ENCODE measurements around the gene LRRC8A.

The LRRC8A gene

DNA sequence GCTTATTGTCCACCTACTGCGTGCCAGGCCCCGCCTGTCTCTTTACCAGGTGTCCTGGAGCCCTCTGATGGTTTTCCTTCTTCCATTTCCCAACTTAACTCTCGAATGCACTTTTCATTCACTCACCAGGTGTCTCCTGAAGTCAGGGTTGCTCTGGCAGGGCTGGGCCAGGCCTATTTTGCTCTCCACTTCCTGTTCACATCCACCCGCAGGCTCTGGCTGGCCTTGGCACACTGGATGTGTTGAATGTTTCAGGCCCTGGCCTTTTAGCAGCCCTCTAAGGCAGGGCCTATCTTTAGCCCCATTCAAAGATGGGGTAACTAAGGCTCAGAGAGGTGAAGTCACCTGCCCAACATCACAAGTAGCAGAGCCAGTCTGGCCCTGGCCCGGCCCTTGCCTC, 16.4 kb downstream of the LRRC8A start:
- no peak for DNase-seq (ENCODE audit: low read depth)
- no peak overlapping the region for H3K4me3 ChIP-seq (ENCODE audit: low read length)
- TF ChIP-seq, protein P1, sequence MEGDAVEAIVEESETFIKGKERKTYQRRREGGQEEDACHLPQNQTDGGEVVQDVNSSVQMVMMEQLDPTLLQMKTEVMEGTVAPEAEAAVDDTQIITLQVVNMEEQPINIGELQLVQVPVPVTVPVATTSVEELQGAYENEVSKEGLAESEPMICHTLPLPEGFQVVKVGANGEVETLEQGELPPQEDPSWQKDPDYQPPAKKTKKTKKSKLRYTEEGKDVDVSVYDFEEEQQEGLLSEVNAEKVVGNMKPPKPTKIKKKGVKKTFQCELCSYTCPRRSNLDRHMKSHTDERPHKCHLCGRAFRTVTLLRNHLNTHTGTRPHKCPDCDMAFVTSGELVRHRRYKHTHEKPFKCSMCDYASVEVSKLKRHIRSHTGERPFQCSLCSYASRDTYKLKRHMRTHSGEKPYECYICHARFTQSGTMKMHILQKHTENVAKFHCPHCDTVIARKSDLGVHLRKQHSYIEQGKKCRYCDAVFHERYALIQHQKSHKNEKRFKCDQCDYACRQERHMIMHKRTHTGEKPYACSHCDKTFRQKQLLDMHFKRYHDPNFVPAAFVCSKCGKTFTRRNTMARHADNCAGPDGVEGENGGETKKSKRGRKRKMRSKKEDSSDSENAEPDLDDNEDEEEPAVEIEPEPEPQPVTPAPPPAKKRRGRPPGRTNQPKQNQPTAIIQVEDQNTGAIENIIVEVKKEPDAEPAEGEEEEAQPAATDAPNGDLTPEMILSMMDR (conservative IDR thresholded peaks at IDR 0.05; ENCODE audit: low read depth, low read length) = no peak

DNA sequence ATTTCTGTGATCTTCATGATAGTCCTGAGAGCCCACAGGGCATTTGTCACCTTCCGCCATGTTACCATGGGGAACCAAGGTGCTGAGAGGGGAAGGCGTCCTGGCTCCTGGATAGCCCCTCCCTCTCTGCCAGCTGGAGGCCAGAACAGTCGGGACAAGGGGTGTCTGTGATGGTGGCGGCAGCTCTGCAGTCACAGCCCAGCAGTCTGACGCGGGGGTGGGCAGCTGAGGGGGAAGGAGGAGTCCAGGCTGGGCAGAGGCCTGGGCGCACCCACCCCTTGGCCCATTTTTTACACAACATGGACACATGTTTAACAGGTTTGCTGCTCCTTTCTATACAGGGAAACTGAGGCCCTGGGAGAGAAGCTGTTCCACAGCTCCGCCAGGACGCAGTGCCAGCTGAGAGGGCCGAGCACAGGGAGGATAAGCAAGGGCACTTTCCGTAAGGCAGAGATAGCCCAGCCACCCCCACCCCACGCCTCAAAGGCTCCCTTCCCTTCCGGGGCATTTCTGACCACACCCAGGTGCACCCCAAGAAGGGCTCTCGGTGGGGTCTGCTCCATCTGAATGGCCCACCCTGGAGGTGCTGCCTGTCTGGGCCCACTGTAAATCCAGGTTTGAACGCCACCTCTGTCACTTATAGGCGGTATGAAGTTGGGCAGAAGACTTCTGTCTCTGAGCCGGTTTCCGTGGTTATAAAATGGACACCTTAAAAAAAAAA, 17.1 kb downstream of the LRRC8A start:
- DNase-seq (ENCODE audit: low read depth) = no peak
- TF ChIP-seq, protein P1 (conservative IDR thresholded peaks at IDR 0.05; ENCODE audit: low read depth, low read length) = no peak
- H3K4me3 ChIP-seq (ENCODE audit: low read length) = no peak overlapping the region

DNA sequence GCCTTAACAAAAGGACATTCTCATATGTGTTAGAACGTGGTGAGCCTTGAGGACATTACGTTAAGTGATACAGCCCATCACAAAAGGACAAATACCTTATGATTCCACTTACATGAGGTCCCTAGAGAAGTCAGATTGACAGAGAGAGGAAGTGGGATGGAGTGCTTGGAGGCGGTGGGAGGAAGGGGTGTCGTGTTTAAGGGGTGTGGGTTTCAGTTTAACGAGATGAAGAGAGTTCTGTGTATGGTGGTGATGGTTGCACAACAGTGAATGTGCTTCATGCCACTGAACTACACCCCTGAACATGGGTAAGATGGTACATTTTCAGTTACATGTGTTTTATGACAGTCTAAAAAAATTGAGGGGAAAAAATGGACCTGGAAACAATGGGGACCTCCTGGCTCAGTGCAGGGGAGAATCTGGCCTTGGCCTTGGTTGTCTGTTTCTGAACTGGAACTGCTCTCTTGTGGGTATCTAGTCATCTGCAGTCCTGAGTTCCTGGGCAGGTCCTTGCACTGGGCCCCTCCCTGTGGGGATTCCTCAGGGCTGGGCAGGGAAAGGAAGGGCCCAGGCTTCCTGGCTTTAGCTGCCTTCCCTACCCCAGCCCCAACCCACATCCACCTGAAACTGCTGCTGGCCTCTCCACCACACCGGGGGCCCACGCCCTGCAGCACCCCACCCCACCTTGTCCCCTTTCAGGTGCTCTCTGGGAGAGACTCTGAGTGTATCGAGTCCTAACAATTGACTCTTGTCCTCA, 17.8 kb downstream of the LRRC8A start:
- H3K4me3 ChIP-seq (ENCODE audit: low read length) = no peak overlapping the region
- TF ChIP-seq, protein P1 (conservative IDR thresholded peaks at IDR 0.05; ENCODE audit: low read depth, low read length) = no peak
- no peak for DNase-seq (ENCODE audit: low read depth)

DNA sequence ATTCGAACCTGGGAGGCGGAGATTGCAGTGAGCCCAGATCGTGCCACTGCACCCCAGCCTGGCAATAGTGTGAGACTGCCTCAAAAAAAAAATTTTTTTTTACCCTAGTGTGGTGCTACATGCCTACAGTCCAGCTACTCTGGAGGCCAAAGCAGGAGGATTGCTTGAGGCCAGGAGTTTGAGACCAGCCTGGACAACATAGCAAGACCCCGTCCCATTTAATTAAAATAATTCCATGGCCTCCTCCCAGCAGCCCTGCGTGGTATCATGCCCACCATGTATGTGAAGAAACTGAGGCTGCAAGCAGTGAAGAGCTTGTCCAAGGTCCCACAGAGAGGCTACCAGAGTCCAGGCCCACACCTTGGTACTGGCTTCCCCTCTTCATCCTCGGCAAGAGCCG, 19.4 kb downstream of the LRRC8A start:
- TF ChIP-seq, protein P1 (conservative IDR thresholded peaks at IDR 0.05; ENCODE audit: low read depth, low read length) = no peak
- no peak for DNase-seq (ENCODE audit: low read depth)
- H3K4me3 ChIP-seq (ENCODE audit: low read length) = no peak overlapping the region

DNA sequence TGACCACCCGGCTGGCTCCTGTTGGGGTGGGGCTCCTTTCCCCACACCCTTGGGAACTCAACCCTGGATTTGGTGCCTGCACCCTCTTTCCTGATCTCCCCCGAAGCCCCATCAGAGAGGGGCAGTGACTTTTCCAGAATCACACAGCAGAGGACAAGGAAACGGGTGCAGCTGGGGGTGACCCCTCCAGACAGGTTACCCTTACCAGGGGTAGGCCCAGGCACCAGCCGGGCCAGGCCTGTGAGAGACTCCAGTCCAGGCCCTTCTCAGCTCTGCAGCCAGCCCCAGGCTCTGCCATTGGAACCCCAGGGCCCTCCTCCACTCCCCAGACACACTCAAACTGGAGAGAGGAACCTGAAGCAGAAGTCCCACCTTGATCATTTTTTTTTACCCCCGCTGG, 19.9 kb downstream of the LRRC8A start:
- no peak overlapping the region for H3K4me3 ChIP-seq (ENCODE audit: low read length)
- TF ChIP-seq, protein P1 (conservative IDR thresholded peaks at IDR 0.05; ENCODE audit: low read depth, low read length) = no peak
- no peak for DNase-seq (ENCODE audit: low read depth)

DNA sequence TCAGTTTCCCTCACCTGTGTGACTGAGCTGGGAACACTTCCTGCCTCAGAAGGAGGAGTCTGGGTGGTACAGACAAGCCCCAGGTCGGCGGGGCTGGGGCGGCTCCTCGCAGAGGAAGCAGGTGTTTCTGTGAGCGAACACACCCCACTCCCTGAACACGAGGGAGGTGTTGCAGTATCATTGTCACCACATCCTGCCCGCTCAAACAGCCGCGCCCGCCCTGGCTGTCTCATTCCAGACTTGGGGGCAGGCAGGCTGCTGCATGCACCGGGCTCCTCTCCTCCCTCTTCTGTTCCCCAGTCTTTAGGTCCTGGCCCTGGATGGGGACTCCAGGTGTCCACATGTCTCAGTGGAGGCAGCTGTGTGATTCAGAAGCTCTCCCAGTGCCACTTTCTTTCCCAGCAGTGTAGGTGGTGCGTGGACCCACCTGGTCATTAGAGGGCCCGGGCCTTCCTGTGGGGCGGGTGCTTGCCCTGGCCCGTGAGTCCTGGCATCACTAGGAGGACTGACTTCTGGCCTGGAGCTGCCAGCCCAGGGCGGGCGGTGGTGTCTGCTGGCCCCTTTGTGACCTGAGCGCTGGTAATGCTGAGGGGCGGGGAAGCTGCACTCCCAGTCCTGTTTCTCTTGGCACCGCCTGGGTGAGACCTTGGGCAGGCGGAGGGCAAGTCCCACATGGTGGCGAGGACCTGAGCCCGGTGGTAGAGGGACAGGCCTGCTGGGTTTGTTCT, 20.6 kb downstream of the LRRC8A start:
- no peak overlapping the region for H3K4me3 ChIP-seq (ENCODE audit: low read length)
- no peak for DNase-seq (ENCODE audit: low read depth)
- TF ChIP-seq, protein P1 (conservative IDR thresholded peaks at IDR 0.05; ENCODE audit: low read depth, low read length) = no peak
